Measurements from ENCODE around the gene TBL1X.

TBL1X gene

DNA sequence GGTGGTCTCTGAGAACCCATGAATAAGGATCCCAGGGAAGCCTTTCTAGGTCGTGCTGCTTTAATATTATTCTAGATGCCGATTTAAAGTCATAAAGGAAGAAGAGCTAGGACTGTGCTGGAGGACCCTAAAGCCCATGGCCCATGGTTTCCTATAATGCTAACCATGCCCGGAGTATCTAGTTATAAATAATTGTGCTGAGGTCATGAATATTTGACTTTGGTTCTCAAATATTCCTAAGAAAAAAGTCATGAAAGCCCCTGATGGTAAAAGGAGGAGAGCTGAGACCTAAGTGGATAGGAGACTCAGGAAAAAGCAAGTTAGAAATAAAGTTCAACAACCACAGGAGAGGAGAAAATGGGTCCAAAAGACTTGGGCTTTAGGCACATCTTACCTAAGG is 132.0 kb downstream of the TBL1X start:
- Histone ChIP-seq H3K27ac (ENCODE audit: low read length) (no peak overlapping the region), H3K4me3 (ENCODE audit: low read length) (no peak overlapping the region), H3K9ac (ENCODE audit: low read depth, low read length) (no peak overlapping the region), H3K9me3 (ENCODE audit: insufficient read depth, low read depth, low read length) (no peaks in the 10 kb centered on the region), H3K27me3 (ENCODE audit: insufficient read depth, low read length) (no peaks in the 10 kb centered on the region), H3K36me3 (ENCODE audit: insufficient read depth, low read depth, low read length) (no peaks in the 10 kb centered on the region), H3K4me1 (ENCODE audit: insufficient read depth, low read length) (peaks cover 9% of the 10 kb centered on the region; the same call in 1 of the 2 replicates)

DNA sequence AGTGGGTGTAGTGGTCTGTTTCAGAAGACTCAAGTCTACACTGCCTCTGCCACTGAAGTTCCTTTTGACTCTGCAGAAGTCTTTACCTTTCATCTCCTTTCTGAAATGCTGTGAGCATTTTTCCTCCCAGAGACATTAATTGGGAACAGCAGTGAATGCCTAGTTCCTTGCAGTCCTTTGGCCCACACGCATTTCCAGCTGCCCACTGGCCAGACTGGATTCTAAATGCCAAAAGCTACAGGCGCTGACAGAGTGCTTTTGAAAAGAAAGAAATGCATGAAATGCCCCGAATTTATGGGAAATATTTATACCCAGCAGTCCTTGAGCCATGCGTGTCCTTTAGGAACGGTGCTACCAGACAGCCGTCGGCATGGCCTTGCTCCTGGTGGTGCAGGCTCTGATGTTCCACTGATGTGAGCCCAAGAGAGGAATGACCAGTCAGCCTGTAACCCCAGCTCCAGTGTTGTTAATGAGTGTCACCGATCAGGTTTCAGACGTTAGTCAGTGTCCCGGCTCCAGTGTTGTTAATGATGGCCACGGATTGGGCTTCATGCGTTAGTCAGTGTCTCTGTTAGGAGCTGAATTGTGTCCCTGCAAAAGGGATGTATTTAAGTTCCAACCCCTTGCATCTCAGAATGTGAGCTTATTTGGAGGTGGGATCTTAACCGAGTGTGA is 132.6 kb downstream of the TBL1X start:
- Histone ChIP-seq H3K4me3 (ENCODE audit: low read length) (no peak overlapping the region), H3K4me1 (ENCODE audit: insufficient read depth, low read length) (peaks cover 9% of the 10 kb centered on the region; the same call in 1 of the 2 replicates), H3K27ac (ENCODE audit: low read length) (no peak overlapping the region), H3K36me3 (ENCODE audit: insufficient read depth, low read depth, low read length) (no peaks in the 10 kb centered on the region), H3K9me3 (ENCODE audit: insufficient read depth, low read depth, low read length) (no peaks in the 10 kb centered on the region), H3K9ac (ENCODE audit: low read depth, low read length) (no peak overlapping the region), H3K27me3 (ENCODE audit: insufficient read depth, low read length) (no peaks in the 10 kb centered on the region)

- H3K27me3 ChIP-seq (ENCODE audit: insufficient read depth, low read length) = no peaks in the 10 kb centered on the region
- no peak overlapping the region for H3K9ac ChIP-seq (ENCODE audit: low read depth, low read length)
- no peaks in the 10 kb centered on the region for H3K9me3 ChIP-seq (ENCODE audit: insufficient read depth, low read depth, low read length)
- H3K27ac ChIP-seq (ENCODE audit: low read length) = no peak overlapping the region
- no peaks in the 10 kb centered on the region for H3K36me3 ChIP-seq (ENCODE audit: insufficient read depth, low read depth, low read length)
- peaks cover 9% of the 10 kb centered on the region; the same call in 1 of the 2 replicates for H3K4me1 ChIP-seq (ENCODE audit: insufficient read depth, low read length)
- no peak overlapping the region for H3K4me3 ChIP-seq (ENCODE audit: low read length)
Observed at GRCh38 chrX:9598344-9598743, 133.5 kb downstream of the TBL1X start.

DNA sequence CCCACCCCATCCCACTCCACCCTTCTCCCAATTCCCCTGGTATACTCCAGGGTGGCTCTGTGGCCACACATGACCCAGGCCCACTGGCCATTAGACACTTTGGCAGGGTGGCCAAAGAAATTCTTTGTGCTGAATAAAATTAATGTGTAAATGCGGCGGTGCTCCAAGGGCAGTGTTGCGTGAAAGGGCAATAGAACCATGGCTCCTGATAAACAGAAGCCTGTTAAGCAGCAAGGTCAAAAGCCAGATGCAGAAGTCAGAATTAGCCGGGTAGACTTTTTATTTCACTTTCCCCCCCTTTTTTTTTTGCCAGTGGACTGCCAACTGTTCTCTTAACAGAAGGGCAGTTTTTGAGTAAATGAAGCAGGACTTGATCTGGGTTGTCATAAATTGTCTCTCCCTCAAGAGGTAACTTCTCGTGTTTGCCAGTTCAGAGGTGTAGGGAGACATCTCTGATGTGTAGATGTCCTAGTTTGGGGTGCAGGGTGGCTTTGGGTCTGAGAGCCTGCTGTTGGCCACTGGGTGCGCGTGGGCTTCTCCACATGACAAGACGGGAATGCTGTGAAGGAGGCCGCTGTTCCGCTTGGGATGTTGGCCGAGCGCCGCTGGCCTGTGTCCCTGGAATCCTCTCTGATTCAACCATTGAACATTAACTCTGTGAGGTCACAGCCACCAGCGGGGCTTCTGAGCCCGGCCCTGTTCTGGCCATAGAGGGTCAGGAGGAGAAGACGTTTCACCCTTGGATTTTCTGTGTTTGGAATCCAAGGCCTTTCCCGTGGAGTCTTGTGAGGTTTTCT is 139.5 kb downstream of the TBL1X start:
- no peaks in the 10 kb centered on the region for H3K27me3 ChIP-seq (ENCODE audit: insufficient read depth, low read length)
- H3K27ac ChIP-seq (ENCODE audit: low read length) = no peak overlapping the region
- H3K4me1 ChIP-seq (ENCODE audit: insufficient read depth, low read length) = no peaks in the 10 kb centered on the region
- H3K4me3 ChIP-seq (ENCODE audit: low read length) = no peak overlapping the region
- H3K36me3 ChIP-seq (ENCODE audit: insufficient read depth, low read depth, low read length) = no peaks in the 10 kb centered on the region
- H3K9ac ChIP-seq (ENCODE audit: low read depth, low read length) = no peak overlapping the region
- no peaks in the 10 kb centered on the region for H3K9me3 ChIP-seq (ENCODE audit: insufficient read depth, low read depth, low read length)

GRCh38 chrX:9604908-9605306 is 140.0 kb downstream of the TBL1X start:
- H3K4me1 ChIP-seq (ENCODE audit: insufficient read depth, low read length) = no peaks in the 10 kb centered on the region
- H3K27ac ChIP-seq (ENCODE audit: low read length) = no peak overlapping the region
- H3K27me3 ChIP-seq (ENCODE audit: insufficient read depth, low read length) = no peaks in the 10 kb centered on the region
- H3K36me3 ChIP-seq (ENCODE audit: insufficient read depth, low read depth, low read length) = no peaks in the 10 kb centered on the region
- H3K4me3 ChIP-seq (ENCODE audit: low read length) = no peak overlapping the region
- no peaks in the 10 kb centered on the region for H3K9me3 ChIP-seq (ENCODE audit: insufficient read depth, low read depth, low read length)
- H3K9ac ChIP-seq (ENCODE audit: low read depth, low read length) = no peak overlapping the region

DNA sequence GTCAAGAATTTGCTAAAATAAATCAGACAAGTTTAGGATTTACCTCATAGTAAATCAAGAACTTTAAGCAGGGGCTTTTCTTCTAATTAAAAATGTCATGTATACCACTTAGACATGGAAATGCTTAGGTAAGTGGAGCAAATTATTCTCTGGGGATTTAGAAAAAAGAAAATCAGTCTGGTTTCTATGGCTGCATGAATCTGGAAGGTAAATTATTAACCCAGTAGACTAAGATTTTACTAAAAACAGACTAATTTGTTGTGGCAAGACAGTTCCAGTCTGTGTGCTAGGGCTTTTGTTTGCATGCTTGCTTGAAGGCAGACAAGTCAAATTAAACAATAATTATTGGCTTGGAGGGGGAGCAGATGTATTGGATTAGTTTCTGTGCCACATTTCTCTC is 140.6 kb downstream of the TBL1X start:
- Histone ChIP-seq H3K9ac (ENCODE audit: low read depth, low read length) (no peak overlapping the region), H3K27ac (ENCODE audit: low read length) (no peak overlapping the region), H3K4me1 (ENCODE audit: insufficient read depth, low read length) (no peaks in the 10 kb centered on the region), H3K27me3 (ENCODE audit: insufficient read depth, low read length) (no peaks in the 10 kb centered on the region), H3K4me3 (ENCODE audit: low read length) (no peak overlapping the region), H3K9me3 (ENCODE audit: insufficient read depth, low read depth, low read length) (no peaks in the 10 kb centered on the region), H3K36me3 (ENCODE audit: insufficient read depth, low read depth, low read length) (no peaks in the 10 kb centered on the region)

- no peak overlapping the region for H3K9ac ChIP-seq (ENCODE audit: low read depth, low read length)
- no peak overlapping the region for H3K27ac ChIP-seq (ENCODE audit: low read length)
- H3K27me3 ChIP-seq (ENCODE audit: insufficient read depth, low read length) = no peaks in the 10 kb centered on the region
- H3K4me3 ChIP-seq (ENCODE audit: low read length) = no peak overlapping the region
- no peaks in the 10 kb centered on the region; the same call in 1 of the 2 replicates for H3K4me1 ChIP-seq (ENCODE audit: insufficient read depth, low read length)
- H3K36me3 ChIP-seq (ENCODE audit: insufficient read depth, low read depth, low read length) = no peaks in the 10 kb centered on the region
- H3K9me3 ChIP-seq (ENCODE audit: insufficient read depth, low read depth, low read length) = no peaks in the 10 kb centered on the region
Observed at GRCh38 chrX:9606971-9607370, 142.1 kb downstream of the TBL1X start.

- Histone ChIP-seq H3K9ac (ENCODE audit: low read depth, low read length) (no peak overlapping the region), H3K4me3 (ENCODE audit: low read length) (no peak overlapping the region), H3K36me3 (ENCODE audit: insufficient read depth, low read depth, low read length) (no peaks in the 10 kb centered on the region), H3K4me1 (ENCODE audit: insufficient read depth, low read length) (no peaks in the 10 kb centered on the region; the same call in 1 of the 2 replicates), H3K9me3 (ENCODE audit: insufficient read depth, low read depth, low read length) (no peaks in the 10 kb centered on the region), H3K27me3 (ENCODE audit: insufficient read depth, low read length) (no peaks in the 10 kb centered on the region), H3K27ac (ENCODE audit: low read length) (no peak overlapping the region)
Observed at GRCh38 chrX:9609499-9609898, 144.6 kb downstream of the TBL1X start.

DNA sequence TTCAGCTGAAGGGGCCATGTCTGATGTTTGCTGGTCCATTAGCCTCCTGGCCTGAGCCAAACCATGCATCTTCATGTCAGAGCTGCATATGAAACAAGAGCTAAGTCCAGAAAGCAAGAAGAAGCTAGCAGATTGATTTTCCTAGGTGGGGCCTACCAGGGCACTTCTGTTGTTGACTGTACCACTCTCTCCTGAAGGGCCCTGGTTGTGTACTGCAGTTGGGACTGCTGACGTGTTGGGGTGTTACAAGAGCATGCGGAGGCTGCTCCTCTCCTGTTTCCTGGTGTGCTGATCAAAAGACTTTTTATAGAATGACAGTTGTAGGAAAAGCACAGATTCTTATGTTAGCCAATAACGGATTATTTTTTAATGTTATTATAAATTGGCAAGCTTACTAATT is 145.1 kb downstream of the TBL1X start:
- Histone ChIP-seq H3K27me3 (ENCODE audit: insufficient read depth, low read length) (no peaks in the 10 kb centered on the region), H3K27ac (ENCODE audit: low read length) (no peak overlapping the region), H3K9me3 (ENCODE audit: insufficient read depth, low read depth, low read length) (no peaks in the 10 kb centered on the region), H3K9ac (ENCODE audit: low read depth, low read length) (no peak overlapping the region), H3K4me3 (ENCODE audit: low read length) (no peak overlapping the region), H3K36me3 (ENCODE audit: insufficient read depth, low read depth, low read length) (no peaks in the 10 kb centered on the region), H3K4me1 (ENCODE audit: insufficient read depth, low read length) (no peaks in the 10 kb centered on the region; the same call in 1 of the 2 replicates)

- no peaks in the 10 kb centered on the region for H3K9me3 ChIP-seq (ENCODE audit: insufficient read depth, low read depth, low read length)
- no peak overlapping the region for H3K4me3 ChIP-seq (ENCODE audit: low read length)
- no peaks in the 10 kb centered on the region for H3K27me3 ChIP-seq (ENCODE audit: insufficient read depth, low read length)
- H3K9ac ChIP-seq (ENCODE audit: low read depth, low read length) = no peak overlapping the region
- no peak overlapping the region for H3K27ac ChIP-seq (ENCODE audit: low read length)
- no peaks in the 10 kb centered on the region; the same call in 1 of the 2 replicates for H3K4me1 ChIP-seq (ENCODE audit: insufficient read depth, low read length)
- H3K36me3 ChIP-seq (ENCODE audit: insufficient read depth, low read depth, low read length) = no peaks in the 10 kb centered on the region
Observed at GRCh38 chrX:9610771-9611392, 146.0 kb downstream of the TBL1X start.

- no peak overlapping the region for H3K9ac ChIP-seq (ENCODE audit: low read depth, low read length)
- H3K36me3 ChIP-seq (ENCODE audit: insufficient read depth, low read depth, low read length) = no peaks in the 10 kb centered on the region
- H3K27ac ChIP-seq (ENCODE audit: low read length) = no peak overlapping the region
- H3K27me3 ChIP-seq (ENCODE audit: insufficient read depth, low read length) = no peaks in the 10 kb centered on the region
- no peaks in the 10 kb centered on the region for H3K9me3 ChIP-seq (ENCODE audit: insufficient read depth, low read depth, low read length)
- H3K4me3 ChIP-seq (ENCODE audit: low read length) = no peak overlapping the region
- no peaks in the 10 kb centered on the region; the same call in 1 of the 2 replicates for H3K4me1 ChIP-seq (ENCODE audit: insufficient read depth, low read length)
Observed at GRCh38 chrX:9611436-9612145, 146.7 kb downstream of the TBL1X start.
